ENCODE data around the gene CRMP1.

DNA sequence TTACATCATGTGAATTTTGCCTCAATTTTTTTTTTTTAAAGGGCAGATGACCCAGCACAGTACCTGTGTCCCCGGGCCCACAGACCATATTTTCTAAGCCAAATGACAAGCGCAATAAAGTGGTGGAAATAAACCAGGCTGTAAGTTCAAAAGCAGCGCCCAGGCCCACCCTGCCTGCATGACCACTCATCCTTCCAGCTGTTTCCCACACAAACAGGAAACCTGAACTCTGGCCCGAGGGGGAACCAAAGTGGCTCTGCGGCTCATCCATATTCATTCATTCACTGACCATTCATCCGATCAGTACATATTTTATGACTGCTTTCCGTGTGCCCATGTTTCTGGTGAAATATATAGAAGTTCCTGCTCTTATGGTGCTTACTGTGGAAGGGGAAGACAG is 33.7 kb upstream of the CRMP1 start:
- TF ChIP-seq, protein P1, sequence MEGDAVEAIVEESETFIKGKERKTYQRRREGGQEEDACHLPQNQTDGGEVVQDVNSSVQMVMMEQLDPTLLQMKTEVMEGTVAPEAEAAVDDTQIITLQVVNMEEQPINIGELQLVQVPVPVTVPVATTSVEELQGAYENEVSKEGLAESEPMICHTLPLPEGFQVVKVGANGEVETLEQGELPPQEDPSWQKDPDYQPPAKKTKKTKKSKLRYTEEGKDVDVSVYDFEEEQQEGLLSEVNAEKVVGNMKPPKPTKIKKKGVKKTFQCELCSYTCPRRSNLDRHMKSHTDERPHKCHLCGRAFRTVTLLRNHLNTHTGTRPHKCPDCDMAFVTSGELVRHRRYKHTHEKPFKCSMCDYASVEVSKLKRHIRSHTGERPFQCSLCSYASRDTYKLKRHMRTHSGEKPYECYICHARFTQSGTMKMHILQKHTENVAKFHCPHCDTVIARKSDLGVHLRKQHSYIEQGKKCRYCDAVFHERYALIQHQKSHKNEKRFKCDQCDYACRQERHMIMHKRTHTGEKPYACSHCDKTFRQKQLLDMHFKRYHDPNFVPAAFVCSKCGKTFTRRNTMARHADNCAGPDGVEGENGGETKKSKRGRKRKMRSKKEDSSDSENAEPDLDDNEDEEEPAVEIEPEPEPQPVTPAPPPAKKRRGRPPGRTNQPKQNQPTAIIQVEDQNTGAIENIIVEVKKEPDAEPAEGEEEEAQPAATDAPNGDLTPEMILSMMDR (IDR thresholded peaks at IDR 0.05; ENCODE audit: insufficient read depth, low read depth, low read length): no peak
- TF ChIP-seq EZH2 (IDR thresholded peaks at IDR 0.05; ENCODE audit: insufficient read depth, low read length): no peak
